ENCODE results near the gene ACO2.

ACO2 gene

GRCh38 chr22:41429232-41429950 lies 39.5 kb upstream of the ACO2 start (continued):
- TF ChIP-seq PATZ1 (tag by site-specific recombination; IDR thresholded peaks at IDR 0.05) (peak; percentile 58), ZBTB20 (tag by site-specific recombination; IDR thresholded peaks at IDR 0.05) (peak; percentile 17; the same call in 1 of the 2 replicates), ZNF335 (tag by site-specific recombination; conservative IDR thresholded peaks at IDR 0.05) (0 out of 2 replicates have a peak, but pooled peaks have one; percentile 23), SP7 (tag by site-specific recombination; IDR thresholded peaks at IDR 0.05) (peak; percentile 66)

- Histone ChIP-seq H3K4me1 (ENCODE audit: control insufficient read depth, insufficient read depth, low read length) (peaks cover 4% of the 10 kb centered on the region; the same call in 1 of the 2 replicates), H3K9me3 (ENCODE audit: control insufficient read depth, insufficient read depth, low read depth, low read length) (no peaks in the 10 kb centered on the region), H3K4me3 (ENCODE audit: low read depth, low read length) (no peak overlapping the region), H3K27ac (ENCODE audit: extremely low read depth, low read depth, low read length) (no peak overlapping the region), H3K36me3 (ENCODE audit: control insufficient read depth in 2 of 2, insufficient read depth in 1 of 2, low read length in 2 of 2) (peaks cover 0 to 46% of the 10 kb centered on the region in 2 experiments; a peak in 2 of 3 replicates)
- CTCF ChIA-PET = interaction anchor here (0.6 to 1.9 kb wide), 3 partner anchors 18 to 88 kb away, joined by 3 to 5 read pairs (median 5); no protein-coding TSS in a partner anchor
- POLR2A ChIA-PET = interaction anchor here (0.7 to 0.8 kb wide), 2 partner anchors 14 to 48 kb away, joined by 3 to 8 read pairs; partner anchors contain the start of gene TEF
- TF ChIP-seq ZNF362 (tag by site-specific recombination; IDR thresholded peaks at IDR 0.05) (peak; percentile 93), PRDM10 (tag by site-specific recombination; IDR thresholded peaks at IDR 0.05) (0 out of 2 replicates have a peak, but pooled peaks have one; percentile 13), ZSCAN23 (tag by site-specific recombination; IDR thresholded peaks at IDR 0.05) (no peak)
Measured at GRCh38 chr22:41429951-41430332, 39.0 kb upstream of the ACO2 start.

GRCh38 chr22:41431656-41432055 lies 37.3 kb upstream of the ACO2 start:
- TF ChIP-seq ZNF513 (tag by site-specific recombination; IDR thresholded peaks at IDR 0.05) (no peak), KLF16 (tag by site-specific recombination; IDR thresholded peaks at IDR 0.05) (no peak), ZNF843 (tag by site-specific recombination; IDR thresholded peaks at IDR 0.05) (no peak), ZNF2 (tag by site-specific recombination; IDR thresholded peaks at IDR 0.05) (no peak), ZNF670 (tag by site-specific recombination; IDR thresholded peaks at IDR 0.05; ENCODE audit: low read depth) (no peak), ZNF114 (tag by site-specific recombination; IDR thresholded peaks at IDR 0.05) (no peak), ZNF626 (tag by site-specific recombination; IDR thresholded peaks at IDR 0.05) (no peak), ZNF223 (tag by site-specific recombination; IDR thresholded peaks at IDR 0.05) (no peak), ZSCAN23 (tag by site-specific recombination; IDR thresholded peaks at IDR 0.05) (no peak), ZBTB11 (tag by site-specific recombination; conservative IDR thresholded peaks at IDR 0.05; ENCODE audit: low read depth) (no peak)
- Histone ChIP-seq H3K36me3 (ENCODE audit: control insufficient read depth in 2 of 2, insufficient read depth in 1 of 2, low read length in 2 of 2) (peaks cover 15 to 56% of the 10 kb centered on the region in 2 experiments), H3K9me3 (ENCODE audit: control insufficient read depth, insufficient read depth, low read depth, low read length) (no peaks in the 10 kb centered on the region), H3K4me3 (ENCODE audit: low read depth, low read length) (no peak overlapping the region), H3K27ac (ENCODE audit: extremely low read depth, low read depth, low read length) (0 out of 2 replicates have a peak overlapping the region, but pooled peaks have one; percentile 11), H3K4me1 (ENCODE audit: control insufficient read depth, insufficient read depth, low read length) (no peaks in the 10 kb centered on the region; the same call in 1 of the 2 replicates)
- CTCF ChIA-PET = interaction anchor here (0.6 kb wide), 1 partner anchor 194 kb away, joined by 3 read pairs; no protein-coding TSS in a partner anchor
- POLR2A ChIA-PET = interaction anchor here (0.6 to 1.0 kb wide), 4 partner anchors 17 to 130 kb away, joined by 3 to 4 read pairs (median 4); no protein-coding TSS in a partner anchor
